HEK293 (cell line): ENCODE measurements around the gene MIB2.
"Not testable (repeated sequence)": the region's sequence is repeated elsewhere in the genome, so short reads cannot be mapped to it uniquely, and the experiment has no call there.

ENCODE experiments used
- KLF1 ChIP-seq: fragments of 450-650 bp; formaldehyde crosslinking; IDR thresholded peaks from 2 replicates; pipeline ENCODE4 v1.5.1; 2016; ENCODE audit warnings: missing biosample characterization, missing genetic modification characterization
- MZF1 ChIP-seq: fragments of 450-650 bp; formaldehyde crosslinking; IDR thresholded peaks from 2 replicates; pipeline ENCODE4 v1.5.1; 2017; ENCODE audit warnings: missing biosample characterization, missing genetic modification characterization, borderline replicate concordance
- OVOL3 ChIP-seq: fragments of 450-650 bp; formaldehyde crosslinking; IDR thresholded peaks from 2 replicates; pipeline ENCODE4 v1.5.1; 2016; ENCODE audit warnings: missing biosample characterization, missing genetic modification characterization
- SCRT1 ChIP-seq: fragments of 450-650 bp; formaldehyde crosslinking; IDR thresholded peaks from 2 replicates; pipeline ENCODE4 v1.5.1; 2016; ENCODE audit warnings: missing biosample characterization, missing genetic modification characterization, borderline replicate concordance
- YY1 ChIP-seq: fragments of 450-650 bp; formaldehyde crosslinking; IDR thresholded peaks from 2 replicates; pipeline ENCODE4 v1.5.1; 2018; ENCODE audit warnings: missing biosample characterization, missing genetic modification characterization
- ZNF155 ChIP-seq: fragments of 450-650 bp; formaldehyde crosslinking; IDR thresholded peaks from 2 replicates; pipeline ENCODE4 v1.5.1; 2016; ENCODE audit warnings: missing biosample characterization, missing genetic modification characterization
- ZNF354C ChIP-seq: fragments of 450-650 bp; formaldehyde crosslinking; IDR thresholded peaks from 2 replicates; pipeline ENCODE4 v1.5.1; 2016; ENCODE audit warnings: missing biosample characterization, missing genetic modification characterization, low read depth, borderline replicate concordance
- ZNF561 ChIP-seq: fragments of 450-650 bp; IDR thresholded peaks from 2 replicates; pipeline ENCODE4 v1.5.1; 2018; ENCODE audit warnings: missing biosample characterization, missing genetic modification characterization, borderline replicate concordance
- TF ChIP-seq, protein P1 (sequence below): fragments of 450-650 bp; formaldehyde crosslinking; IDR thresholded peaks from 2 replicates; pipeline ENCODE4 v1.5.1; 2016; ENCODE audit warnings: missing biosample characterization, missing genetic modification characterization
- TF ChIP-seq, protein P2 (sequence below): fragments of 450-650 bp; formaldehyde crosslinking; IDR thresholded peaks from 2 replicates; pipeline ENCODE4 v1.5.1; 2016; ENCODE audit warnings: missing biosample characterization, missing genetic modification characterization
- TF ChIP-seq, protein P3 (sequence below): fragments of 450-650 bp; formaldehyde crosslinking; IDR thresholded peaks from 2 replicates; pipeline ENCODE4 v1.5.1; 2016; ENCODE audit warnings: missing biosample characterization, missing genetic modification characterization, low read depth
- TF ChIP-seq, protein P4 (sequence below): fragments of 450-650 bp; formaldehyde crosslinking; IDR thresholded peaks from 2 replicates; pipeline ENCODE4 v1.5.1; 2017; ENCODE audit warnings: missing biosample characterization, missing genetic modification characterization

DNA sequence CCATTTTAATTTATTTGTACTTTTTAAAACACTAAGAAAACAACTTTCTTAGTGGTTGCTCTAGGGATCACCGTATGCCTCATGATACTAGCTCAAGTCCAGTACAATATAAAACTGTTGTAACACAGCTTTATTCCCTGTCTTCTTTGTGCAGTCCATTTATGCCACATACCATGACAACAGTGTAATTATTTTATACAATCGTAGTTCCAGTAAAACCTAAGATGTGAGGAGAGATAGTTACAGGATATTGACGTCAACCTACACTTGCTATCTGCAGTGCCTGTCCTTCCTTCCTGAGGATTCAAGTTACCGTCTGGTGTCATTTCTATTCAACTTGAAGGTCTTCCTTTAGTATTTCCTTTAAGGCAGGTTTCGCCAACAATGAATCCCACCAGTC lies 31.0 kb downstream of the MIB2 start:
- TF ChIP-seq, protein P1, sequence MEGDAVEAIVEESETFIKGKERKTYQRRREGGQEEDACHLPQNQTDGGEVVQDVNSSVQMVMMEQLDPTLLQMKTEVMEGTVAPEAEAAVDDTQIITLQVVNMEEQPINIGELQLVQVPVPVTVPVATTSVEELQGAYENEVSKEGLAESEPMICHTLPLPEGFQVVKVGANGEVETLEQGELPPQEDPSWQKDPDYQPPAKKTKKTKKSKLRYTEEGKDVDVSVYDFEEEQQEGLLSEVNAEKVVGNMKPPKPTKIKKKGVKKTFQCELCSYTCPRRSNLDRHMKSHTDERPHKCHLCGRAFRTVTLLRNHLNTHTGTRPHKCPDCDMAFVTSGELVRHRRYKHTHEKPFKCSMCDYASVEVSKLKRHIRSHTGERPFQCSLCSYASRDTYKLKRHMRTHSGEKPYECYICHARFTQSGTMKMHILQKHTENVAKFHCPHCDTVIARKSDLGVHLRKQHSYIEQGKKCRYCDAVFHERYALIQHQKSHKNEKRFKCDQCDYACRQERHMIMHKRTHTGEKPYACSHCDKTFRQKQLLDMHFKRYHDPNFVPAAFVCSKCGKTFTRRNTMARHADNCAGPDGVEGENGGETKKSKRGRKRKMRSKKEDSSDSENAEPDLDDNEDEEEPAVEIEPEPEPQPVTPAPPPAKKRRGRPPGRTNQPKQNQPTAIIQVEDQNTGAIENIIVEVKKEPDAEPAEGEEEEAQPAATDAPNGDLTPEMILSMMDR (tag by site-specific recombination): not testable (repeated sequence)
- TF ChIP-seq, protein P2, sequence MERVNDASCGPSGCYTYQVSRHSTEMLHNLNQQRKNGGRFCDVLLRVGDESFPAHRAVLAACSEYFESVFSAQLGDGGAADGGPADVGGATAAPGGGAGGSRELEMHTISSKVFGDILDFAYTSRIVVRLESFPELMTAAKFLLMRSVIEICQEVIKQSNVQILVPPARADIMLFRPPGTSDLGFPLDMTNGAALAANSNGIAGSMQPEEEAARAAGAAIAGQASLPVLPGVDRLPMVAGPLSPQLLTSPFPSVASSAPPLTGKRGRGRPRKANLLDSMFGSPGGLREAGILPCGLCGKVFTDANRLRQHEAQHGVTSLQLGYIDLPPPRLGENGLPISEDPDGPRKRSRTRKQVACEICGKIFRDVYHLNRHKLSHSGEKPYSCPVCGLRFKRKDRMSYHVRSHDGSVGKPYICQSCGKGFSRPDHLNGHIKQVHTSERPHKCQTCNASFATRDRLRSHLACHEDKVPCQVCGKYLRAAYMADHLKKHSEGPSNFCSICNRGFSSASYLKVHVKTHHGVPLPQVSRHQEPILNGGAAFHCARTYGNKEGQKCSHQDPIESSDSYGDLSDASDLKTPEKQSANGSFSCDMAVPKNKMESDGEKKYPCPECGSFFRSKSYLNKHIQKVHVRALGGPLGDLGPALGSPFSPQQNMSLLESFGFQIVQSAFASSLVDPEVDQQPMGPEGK: not testable (repeated sequence)
- not testable (repeated sequence) for TF ChIP-seq MZF1 (tag by site-specific recombination); ZNF354C (tag by site-specific recombination); SCRT1 (tag by site-specific recombination); OVOL3 (tag by site-specific recombination); KLF1; ZNF155 (tag by site-specific recombination); YY1 (tag by site-specific recombination); ZNF561 (tag by site-specific recombination)
- TF ChIP-seq, protein P3, sequence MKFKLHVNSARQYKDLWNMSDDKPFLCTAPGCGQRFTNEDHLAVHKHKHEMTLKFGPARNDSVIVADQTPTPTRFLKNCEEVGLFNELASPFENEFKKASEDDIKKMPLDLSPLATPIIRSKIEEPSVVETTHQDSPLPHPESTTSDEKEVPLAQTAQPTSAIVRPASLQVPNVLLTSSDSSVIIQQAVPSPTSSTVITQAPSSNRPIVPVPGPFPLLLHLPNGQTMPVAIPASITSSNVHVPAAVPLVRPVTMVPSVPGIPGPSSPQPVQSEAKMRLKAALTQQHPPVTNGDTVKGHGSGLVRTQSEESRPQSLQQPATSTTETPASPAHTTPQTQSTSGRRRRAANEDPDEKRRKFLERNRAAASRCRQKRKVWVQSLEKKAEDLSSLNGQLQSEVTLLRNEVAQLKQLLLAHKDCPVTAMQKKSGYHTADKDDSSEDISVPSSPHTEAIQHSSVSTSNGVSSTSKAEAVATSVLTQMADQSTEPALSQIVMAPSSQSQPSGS (tag by site-specific recombination): not testable (repeated sequence)
- TF ChIP-seq, protein P4, sequence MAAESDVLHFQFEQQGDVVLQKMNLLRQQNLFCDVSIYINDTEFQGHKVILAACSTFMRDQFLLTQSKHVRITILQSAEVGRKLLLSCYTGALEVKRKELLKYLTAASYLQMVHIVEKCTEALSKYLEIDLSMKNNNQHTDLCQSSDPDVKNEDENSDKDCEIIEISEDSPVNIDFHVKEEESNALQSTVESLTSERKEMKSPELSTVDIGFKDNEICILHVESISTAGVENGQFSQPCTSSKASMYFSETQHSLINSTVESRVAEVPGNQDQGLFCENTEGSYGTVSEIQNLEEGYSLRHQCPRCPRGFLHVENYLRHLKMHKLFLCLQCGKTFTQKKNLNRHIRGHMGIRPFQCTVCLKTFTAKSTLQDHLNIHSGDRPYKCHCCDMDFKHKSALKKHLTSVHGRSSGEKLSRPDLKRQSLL: not testable (repeated sequence)
